Gastroesophageal sphincter (tissue), 4 donors: Measurements from ENCODE around the gene MTCL1. TPM values are rescaled to one million over a fixed set of nuclear protein-coding genes. Genes with fewer than 3 reads are reported as not detected.

Experiments
- small RNA-seq, 4 donors: library from RNA; depleted of rRNA; stranded (forward); fragments of <200 nt; gene quantifications; one replicate each; pipeline ENCODE3, GENCODE V24; 2016
- total RNA-seq, 4 donors: library from RNA; depleted of rRNA; stranded (reverse); fragments of >200 nt; gene quantifications; one replicate each; pipeline ENCODE4 v1.1.0, GENCODE V29; 2016

Gene MTCL1
- total RNA-seq, 4 donors from 2014 or later, result 35.0 to 68.0 (median 51.4) TPM

Small RNA genes within 50 kb of the gene (small RNA-seq; reads per million reads assigned to genes)
- 0 reads per million in 4 donors for gene RF00019

Other genes starting within 250 kb of the MTCL1 start
- 100 to 1,000 TPM in 1 of 4 donors, 10 to 100 TPM in 3; 63.7 to 100 (median 72.6) TPM for gene RAB12, start 96.1 kb upstream of the MTCL1 start, total RNA-seq